Stomach (tissue), 4 donors: ENCODE measurements around the gene ZNF672.

Source experiments
- CTCF ChIP-seq, 7 experiments: fragments of 450-650 bp in 4 of 7; fragments of 200-600 bp in 3 of 7; sonication (generic) in 3 of 7; IDR thresholded peaks; one replicate each; pipeline ENCODE4 v1.5.1; 2016 to 2019; ENCODE audit warnings: antibody characterized with exemption in 7 of 7, control low read depth in 2 of 7, mild to moderate bottlenecking in 1 of 7
- EP300 ChIP-seq: sonication (generic); formaldehyde crosslinking; IDR thresholded peaks from one replicate; pipeline ENCODE4 v1.6.1; 2017; ENCODE audit warnings: antibody characterized with exemption
- POLR2A ChIP-seq, 4 donors: fragments of 450-650 bp; IDR thresholded peaks; one replicate each; pipeline ENCODE4 v1.6.1; 2016; ENCODE audit warnings: antibody characterized with exemption in 4 of 4, control low read depth in 2 of 4, mild to moderate bottlenecking in 1 of 4, moderate library complexity in 1 of 4
- POLR2AphosphoS5 ChIP-seq, 3 donors: sonication (generic); formaldehyde crosslinking; IDR thresholded peaks; one replicate each; pipeline ENCODE4 v1.6.1; 2016; ENCODE audit warnings: antibody characterized with exemption in 3 of 3

DNA sequence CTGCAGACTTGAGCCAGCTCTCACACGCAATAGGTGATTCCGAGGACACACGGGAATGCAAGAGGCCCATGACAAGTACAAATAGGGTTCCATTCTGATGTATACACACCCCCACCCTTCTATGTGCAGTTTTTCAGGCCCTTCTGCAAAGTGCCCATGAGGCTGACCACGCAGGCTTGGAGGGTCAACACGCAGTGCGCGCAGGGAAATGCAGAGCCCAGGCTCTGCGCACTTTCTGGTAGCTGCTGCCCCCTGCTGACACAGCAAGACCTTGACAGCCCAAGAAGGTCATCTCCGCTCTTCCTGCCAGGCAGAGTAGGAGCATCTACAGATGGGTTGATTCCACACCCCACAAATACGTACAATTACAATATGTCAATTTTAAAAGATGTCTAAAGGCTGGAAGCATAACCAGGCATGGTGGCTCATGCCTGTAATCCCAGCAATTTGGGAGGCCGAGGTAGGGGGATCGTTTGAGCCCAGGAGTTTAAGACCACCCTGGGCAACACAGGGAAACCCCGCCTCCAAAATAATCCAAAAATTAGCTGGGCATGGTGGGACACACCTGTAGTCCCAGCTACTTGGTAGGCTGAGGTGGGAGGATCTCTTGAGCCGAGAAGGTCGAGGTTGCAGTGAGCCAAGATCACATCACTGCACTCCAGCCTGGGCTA lies 30.8 kb upstream of the ZNF672 start:
- TF ChIP-seq CTCF (IDR thresholded peaks at IDR 0.05) = peak in 5 of 7 experiments; percentile 52 to 80 (median 66)
- no peak for TF ChIP-seq POLR2A (IDR thresholded peaks at IDR 0.05)
- no peak for TF ChIP-seq EP300
- no peak for TF ChIP-seq POLR2AphosphoS5 (IDR thresholded peaks at IDR 0.05)
